ENCODE data around the gene PTPRN2. TPM values are rescaled to one million over a fixed set of nuclear protein-coding genes. Genes with fewer than 3 reads are reported as not detected.

The PTPRN2 gene
- total RNA-seq, 1 donor from 2014 or later, result 11.4 TPM

DNA sequence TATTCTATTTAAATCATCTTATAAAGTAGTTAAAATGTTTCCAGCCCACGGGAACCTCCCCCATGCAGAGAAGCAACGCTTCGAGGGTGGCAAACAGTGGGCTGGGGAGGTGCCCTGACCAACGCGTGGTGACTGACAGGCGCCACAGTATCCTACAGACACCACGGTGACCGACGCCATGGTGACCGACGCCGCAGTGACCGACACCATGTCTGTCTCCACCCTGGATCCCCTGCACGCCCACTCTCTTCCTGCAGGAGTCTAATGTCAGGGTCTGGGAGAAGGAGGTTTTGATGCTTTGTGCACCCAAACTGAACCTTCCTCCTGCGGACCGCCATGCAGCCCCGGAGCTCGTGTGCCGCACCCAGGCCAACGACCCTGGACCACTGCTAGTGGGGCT is 464.4 kb downstream of the PTPRN2 start:
- TF ChIP-seq, protein P1, sequence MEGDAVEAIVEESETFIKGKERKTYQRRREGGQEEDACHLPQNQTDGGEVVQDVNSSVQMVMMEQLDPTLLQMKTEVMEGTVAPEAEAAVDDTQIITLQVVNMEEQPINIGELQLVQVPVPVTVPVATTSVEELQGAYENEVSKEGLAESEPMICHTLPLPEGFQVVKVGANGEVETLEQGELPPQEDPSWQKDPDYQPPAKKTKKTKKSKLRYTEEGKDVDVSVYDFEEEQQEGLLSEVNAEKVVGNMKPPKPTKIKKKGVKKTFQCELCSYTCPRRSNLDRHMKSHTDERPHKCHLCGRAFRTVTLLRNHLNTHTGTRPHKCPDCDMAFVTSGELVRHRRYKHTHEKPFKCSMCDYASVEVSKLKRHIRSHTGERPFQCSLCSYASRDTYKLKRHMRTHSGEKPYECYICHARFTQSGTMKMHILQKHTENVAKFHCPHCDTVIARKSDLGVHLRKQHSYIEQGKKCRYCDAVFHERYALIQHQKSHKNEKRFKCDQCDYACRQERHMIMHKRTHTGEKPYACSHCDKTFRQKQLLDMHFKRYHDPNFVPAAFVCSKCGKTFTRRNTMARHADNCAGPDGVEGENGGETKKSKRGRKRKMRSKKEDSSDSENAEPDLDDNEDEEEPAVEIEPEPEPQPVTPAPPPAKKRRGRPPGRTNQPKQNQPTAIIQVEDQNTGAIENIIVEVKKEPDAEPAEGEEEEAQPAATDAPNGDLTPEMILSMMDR (IDR thresholded peaks at IDR 0.05; ENCODE audit: unreplicated experiment), result no peak
- Mint-ChIP-seq H3K4me3 (ENCODE audit: low read depth) (no peak overlapping the region), H3K27me3 (no peaks in the 10 kb centered on the region), H3K36me3 (ENCODE audit: insufficient read depth) (peaks cover 2% of the 10 kb centered on the region), H3K27ac (no peak overlapping the region), H3K9me3 (ENCODE audit: low read depth) (peaks cover 12% of the 10 kb centered on the region), H3K4me1 (ENCODE audit: low read depth) (no peaks in the 10 kb centered on the region)
- no peak for DNase-seq (ENCODE audit: low spot score, unreplicated experiment)

GRCh38 chr7:158121441-158122045 is 466.1 kb downstream of the PTPRN2 start:
- peaks cover 23% of the 10 kb centered on the region for H3K9me3 Mint-ChIP-seq (ENCODE audit: low read depth)
- no peaks in the 10 kb centered on the region for H3K27me3 Mint-ChIP-seq
- H3K27ac Mint-ChIP-seq, result no peak overlapping the region

DNA sequence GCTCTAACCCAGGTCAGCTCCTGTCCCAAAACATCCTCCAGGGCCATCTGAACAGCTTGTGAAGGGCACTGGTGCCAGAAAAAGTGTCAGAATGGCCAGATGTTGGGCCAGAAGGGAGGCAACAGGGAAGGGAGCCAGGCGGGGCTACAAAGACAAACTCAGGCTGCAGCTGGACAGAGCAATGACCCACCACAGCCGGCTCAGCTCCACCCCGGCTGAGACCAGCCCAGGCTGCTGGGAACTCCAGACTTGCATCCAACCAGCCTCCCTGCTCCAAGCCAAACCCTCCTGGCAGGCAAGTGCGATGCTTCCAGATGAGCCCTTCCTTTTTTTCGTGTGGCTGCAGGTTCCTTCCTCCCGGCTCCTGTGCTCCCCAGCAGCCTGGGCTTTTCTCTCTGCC is 466.9 kb downstream of the PTPRN2 start:
- Mint-ChIP-seq H3K4me1 (ENCODE audit: low read depth) (no peaks in the 10 kb centered on the region), H3K27ac (no peak overlapping the region), H3K27me3 (no peaks in the 10 kb centered on the region), H3K36me3 (ENCODE audit: insufficient read depth) (peaks cover 1% of the 10 kb centered on the region), H3K9me3 (ENCODE audit: low read depth) (peaks cover 24% of the 10 kb centered on the region), H3K4me3 (ENCODE audit: low read depth) (no peak overlapping the region)
- TF ChIP-seq, protein P1 (IDR thresholded peaks at IDR 0.05; ENCODE audit: unreplicated experiment), result no peak
- DNase-seq (ENCODE audit: low spot score, unreplicated experiment), result no peak

More at GRCh38 chr7:158121441-158122045, 466.1 kb downstream of the PTPRN2 start:
- no peak for DNase-seq (ENCODE audit: low spot score, unreplicated experiment)
- Mint-ChIP-seq H3K4me1 (ENCODE audit: low read depth) (no peaks in the 10 kb centered on the region), H3K4me3 (ENCODE audit: low read depth) (no peak overlapping the region), H3K36me3 (ENCODE audit: insufficient read depth) (peaks cover 1% of the 10 kb centered on the region)
- TF ChIP-seq, protein P1 (IDR thresholded peaks at IDR 0.05; ENCODE audit: unreplicated experiment), result no peak

- DNase-seq (ENCODE audit: low spot score, unreplicated experiment), result no peak
- Mint-ChIP-seq H3K27ac (no peak overlapping the region), H3K9me3 (ENCODE audit: low read depth) (peaks cover 22% of the 10 kb centered on the region), H3K27me3 (no peaks in the 10 kb centered on the region), H3K36me3 (ENCODE audit: insufficient read depth) (peaks cover 1% of the 10 kb centered on the region), H3K4me1 (ENCODE audit: low read depth) (no peaks in the 10 kb centered on the region), H3K4me3 (ENCODE audit: low read depth) (no peak overlapping the region)
- TF ChIP-seq, protein P1 (IDR thresholded peaks at IDR 0.05; ENCODE audit: unreplicated experiment), result no peak
These were observed 467.3 kb downstream of the PTPRN2 start for GRCh38 chr7:158120316-158120715.

DNA sequence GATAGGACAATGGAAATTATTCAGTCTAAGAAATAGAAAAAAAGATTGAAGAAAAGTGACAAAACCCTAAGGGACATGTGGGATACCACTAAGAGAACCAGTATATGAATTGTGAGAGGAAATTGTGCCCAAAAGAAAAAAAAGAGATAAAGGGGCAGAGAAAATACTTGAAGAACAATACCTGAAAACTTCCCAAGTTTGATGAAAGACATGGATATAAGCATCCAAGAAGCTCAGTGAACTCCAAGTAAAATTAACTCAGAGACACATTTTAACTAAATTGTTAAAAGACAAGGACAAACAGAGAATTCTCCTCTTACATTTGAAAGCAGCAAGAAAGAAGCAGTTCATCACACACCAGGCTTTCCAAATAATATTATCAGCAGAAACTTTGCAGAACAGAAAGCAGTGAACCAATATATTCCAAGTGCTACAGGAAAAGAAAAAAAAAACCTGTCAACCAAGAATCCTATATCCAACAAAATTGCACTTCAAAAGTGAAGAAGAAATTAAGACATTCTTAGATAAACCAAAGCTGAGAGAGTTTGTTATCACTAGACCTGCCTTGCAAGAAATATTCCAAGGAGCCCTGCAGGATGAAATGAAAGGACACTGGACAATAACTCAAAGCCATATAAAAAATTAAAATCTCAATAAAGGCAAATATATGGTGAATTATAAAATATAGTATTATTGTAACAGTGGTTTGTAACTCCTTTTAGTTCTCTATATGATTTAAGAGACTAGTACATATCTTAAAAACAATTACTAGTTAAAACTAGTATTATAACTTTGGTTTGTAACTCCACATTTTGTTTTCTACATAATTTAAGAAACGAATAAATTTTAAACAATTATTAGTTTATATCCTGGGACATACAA is 470.0 kb downstream of the PTPRN2 start:
- DNase-seq (ENCODE audit: low spot score, unreplicated experiment), result no peak
- TF ChIP-seq, protein P1 (IDR thresholded peaks at IDR 0.05; ENCODE audit: unreplicated experiment), result no peak
- Mint-ChIP-seq H3K4me3 (ENCODE audit: low read depth) (no peak overlapping the region), H3K27me3 (no peaks in the 10 kb centered on the region), H3K9me3 (ENCODE audit: low read depth) (peaks cover 21% of the 10 kb centered on the region), H3K4me1 (ENCODE audit: low read depth) (no peaks in the 10 kb centered on the region), H3K27ac (no peak overlapping the region), H3K36me3 (ENCODE audit: insufficient read depth) (no peaks in the 10 kb centered on the region)
